DOHH2 (cell line): ENCODE results near the gene FBXW9.

Source experiments
- H3F3A ChIP-seq: fragments of 200-600 bp; sonication (generic), shearing (Covaris generic); 2 replicates; pipeline ENCODE4 v1.6.0; 2016; ENCODE audit warnings: antibody characterized with exemption, mild to moderate bottlenecking; ENCODE audit not compliant: control insufficient read depth, insufficient read depth
- H3K27ac ChIP-seq: fragments of 200-600 bp; sonication (generic); 2 replicates; pipeline ENCODE4 v1.5.1; 2014; ENCODE audit warnings: low read depth, mild to moderate bottlenecking, low read length, moderate library complexity
- H3K27me3 ChIP-seq: fragments of 200-600 bp; sonication (generic); 2 replicates; pipeline ENCODE4 v1.6.1; 2014; ENCODE audit warnings: mild to moderate bottlenecking, low read length, mixed read lengths; ENCODE audit not compliant: control insufficient read depth
- H3K36me3 ChIP-seq: fragments of 200-600 bp; sonication (generic); 2 replicates; pipeline ENCODE4 v1.6.1; 2014; ENCODE audit warnings: mild to moderate bottlenecking, low read length, moderate library complexity, mixed read lengths; ENCODE audit not compliant: control insufficient read depth
- H3K4me1 ChIP-seq: fragments of 200-600 bp; sonication (generic); 2 replicates; pipeline ENCODE4 v1.6.1; 2014; ENCODE audit warnings: mild to moderate bottlenecking, low read length, mixed read lengths; ENCODE audit not compliant: control insufficient read depth
- H3K4me2 ChIP-seq: fragments of 200-600 bp; sonication (generic); 2 replicates; pipeline ENCODE4 v1.6.0; 2014; ENCODE audit warnings: mild to moderate bottlenecking, low read length, moderate library complexity
- H3K4me3 ChIP-seq: fragments of 200-600 bp; sonication (generic); 2 replicates; pipeline ENCODE4 v1.5.1; 2014; ENCODE audit warnings: mild to moderate bottlenecking, low read length, mixed read lengths
- H3K79me2 ChIP-seq: fragments of 200-600 bp; sonication (generic); 2 replicates; pipeline ENCODE4 v1.6.1; 2014; ENCODE audit warnings: mild to moderate bottlenecking, low read length, mixed read lengths; ENCODE audit not compliant: control insufficient read depth
- H3K9me2 ChIP-seq: fragments of 200-600 bp; sonication (generic); replicated peaks from 2 replicates; pipeline ENCODE4 v1.6.1; 2014; ENCODE audit warnings: mild to moderate bottlenecking, low read length, mixed read lengths; ENCODE audit not compliant: control insufficient read depth
- H3K9me3 ChIP-seq: fragments of 200-600 bp; sonication (generic); 2 replicates; pipeline ENCODE4 v1.6.1; 2014; ENCODE audit warnings: antibody characterized with exemption, low read length, mixed read lengths; ENCODE audit not compliant: control insufficient read depth, insufficient read depth
- H4K20me1 ChIP-seq: fragments of 200-600 bp; sonication (generic); 2 replicates; pipeline ENCODE4 v1.6.0; 2014; ENCODE audit warnings: low read depth, mild to moderate bottlenecking, antibody characterized with exemption, low read length, moderate library complexity; ENCODE audit not compliant: control insufficient read depth, insufficient read depth
- EZH2phosphoT487 ChIP-seq: fragments of 200-600 bp; sonication (generic); IDR thresholded peaks from 2 replicates; pipeline ENCODE4 v1.6.1; 2017; ENCODE audit warnings: borderline replicate concordance, mild to moderate bottlenecking, antibody characterized with exemption, low read length, moderate library complexity, mixed read lengths
- TF ChIP-seq, protein P1 (sequence below): fragments of 200-600 bp; sonication (generic); IDR thresholded peaks from one replicate; pipeline ENCODE4 v1.5.1; 2014; ENCODE audit warnings: antibody characterized with exemption, mild to moderate bottlenecking, low read depth, low read length; ENCODE audit not compliant: poor library complexity, severe bottlenecking

Gene FBXW9

DNA sequence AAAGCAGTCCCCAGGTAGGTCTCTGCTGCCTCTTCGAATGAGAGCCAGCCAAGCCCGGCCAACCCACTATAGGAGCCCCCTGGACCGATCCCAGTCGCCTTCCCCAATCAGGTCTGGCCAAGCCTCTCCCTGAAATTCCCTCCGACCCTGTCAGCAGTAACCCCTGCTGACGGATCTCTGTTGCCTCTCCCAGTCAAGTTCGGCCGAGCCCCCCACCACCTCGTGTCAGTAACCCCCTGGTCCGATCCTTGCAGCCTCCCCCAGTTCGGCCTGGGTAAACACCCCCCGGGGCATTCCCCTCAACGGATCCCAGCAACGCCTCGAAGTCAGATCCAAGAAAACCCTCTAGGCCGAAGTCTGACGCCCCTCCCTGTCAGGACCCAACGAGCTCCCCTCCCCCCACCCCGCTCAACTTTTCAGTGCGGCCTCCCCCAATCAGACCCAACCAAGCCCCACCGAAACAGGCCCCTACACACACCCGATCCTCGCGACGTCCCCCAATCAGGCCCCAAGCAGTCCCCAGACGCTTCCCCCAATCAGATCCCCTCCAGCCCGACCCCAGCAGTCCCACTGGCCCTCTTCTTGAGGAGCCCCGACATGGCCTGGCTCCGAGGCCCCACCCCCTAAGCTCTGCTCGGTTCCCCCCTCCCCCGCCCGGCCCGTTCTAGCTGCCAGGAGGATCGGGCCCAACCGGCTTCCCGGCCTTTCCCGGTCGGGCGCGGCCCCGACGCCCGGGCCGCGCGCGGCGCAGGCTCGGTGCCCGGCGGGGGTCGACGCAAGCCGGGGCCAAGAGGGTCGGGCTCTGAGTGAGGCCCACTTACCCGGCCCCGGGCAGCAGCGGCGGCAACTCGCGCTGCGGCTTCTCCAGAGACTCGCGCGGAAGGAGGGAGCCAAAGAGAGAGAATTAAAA lies 25.5 kb upstream of the FBXW9 start:
- Histone ChIP-seq H4K20me1 (peaks cover 14% of the 10 kb centered on the region; the same call in 1 of the 2 replicates), H3K4me2 (peak overlapping the region; percentile 98), H3K9me2 (no peaks in the 10 kb centered on the region), H3K9me3 (no peaks in the 10 kb centered on the region), H3F3A (peaks cover 9% of the 10 kb centered on the region), H3K36me3 (peaks cover 63% of the 10 kb centered on the region), H3K27ac (peak overlapping the region; percentile 78), H3K4me3 (peak overlapping the region; percentile 96), H3K4me1 (peaks cover 32% of the 10 kb centered on the region), H3K79me2 (peaks cover 80% of the 10 kb centered on the region), H3K27me3 (no peaks in the 10 kb centered on the region)
- TF ChIP-seq, protein P1, sequence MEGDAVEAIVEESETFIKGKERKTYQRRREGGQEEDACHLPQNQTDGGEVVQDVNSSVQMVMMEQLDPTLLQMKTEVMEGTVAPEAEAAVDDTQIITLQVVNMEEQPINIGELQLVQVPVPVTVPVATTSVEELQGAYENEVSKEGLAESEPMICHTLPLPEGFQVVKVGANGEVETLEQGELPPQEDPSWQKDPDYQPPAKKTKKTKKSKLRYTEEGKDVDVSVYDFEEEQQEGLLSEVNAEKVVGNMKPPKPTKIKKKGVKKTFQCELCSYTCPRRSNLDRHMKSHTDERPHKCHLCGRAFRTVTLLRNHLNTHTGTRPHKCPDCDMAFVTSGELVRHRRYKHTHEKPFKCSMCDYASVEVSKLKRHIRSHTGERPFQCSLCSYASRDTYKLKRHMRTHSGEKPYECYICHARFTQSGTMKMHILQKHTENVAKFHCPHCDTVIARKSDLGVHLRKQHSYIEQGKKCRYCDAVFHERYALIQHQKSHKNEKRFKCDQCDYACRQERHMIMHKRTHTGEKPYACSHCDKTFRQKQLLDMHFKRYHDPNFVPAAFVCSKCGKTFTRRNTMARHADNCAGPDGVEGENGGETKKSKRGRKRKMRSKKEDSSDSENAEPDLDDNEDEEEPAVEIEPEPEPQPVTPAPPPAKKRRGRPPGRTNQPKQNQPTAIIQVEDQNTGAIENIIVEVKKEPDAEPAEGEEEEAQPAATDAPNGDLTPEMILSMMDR = no peak
- no peak for TF ChIP-seq EZH2phosphoT487

GRCh38 chr19:12720851-12721655 lies 24.6 kb upstream of the FBXW9 start:
- TF ChIP-seq EZH2phosphoT487 = no peak
- TF ChIP-seq, protein P1 = no peak
- H3K9me2 ChIP-seq = no peaks in the 10 kb centered on the region
- peaks cover 85% of the 10 kb centered on the region for H3K79me2 ChIP-seq
- peaks cover 3% of the 10 kb centered on the region; the same call in 1 of the 2 replicates for H3F3A ChIP-seq
- peak overlapping the region; percentile 98 for H3K4me2 ChIP-seq
- no peaks in the 10 kb centered on the region for H3K9me3 ChIP-seq
- H3K4me3 ChIP-seq = peak overlapping the region; percentile 96
- H3K36me3 ChIP-seq = peaks cover 66% of the 10 kb centered on the region
- H4K20me1 ChIP-seq = peaks cover 14% of the 10 kb centered on the region; the same call in 1 of the 2 replicates
- H3K4me1 ChIP-seq = peaks cover 23% of the 10 kb centered on the region
- H3K27me3 ChIP-seq = no peaks in the 10 kb centered on the region
- H3K27ac ChIP-seq = peak overlapping the region; percentile 78

DNA sequence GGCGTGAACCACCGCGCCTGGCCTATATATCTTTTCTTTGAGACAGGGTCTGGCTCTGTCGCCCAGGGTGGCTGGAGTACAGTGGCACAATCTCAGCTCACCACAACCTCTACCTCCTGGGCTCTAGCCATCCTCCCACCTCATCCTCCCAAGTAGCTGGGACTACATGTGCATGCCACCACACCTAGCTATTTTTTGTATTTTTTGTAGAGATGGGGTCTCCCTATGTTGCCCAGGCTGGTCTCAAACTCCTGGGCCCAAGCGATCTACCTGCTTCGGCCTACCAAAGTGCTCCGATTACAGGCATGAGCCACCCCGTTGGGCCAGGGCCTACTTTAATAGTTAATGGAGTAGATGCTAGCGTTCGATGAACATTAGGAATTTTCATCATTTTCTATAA lies 23.9 kb upstream of the FBXW9 start:
- Histone ChIP-seq H3K79me2 (peaks cover 89% of the 10 kb centered on the region), H3K4me1 (peaks cover 16% of the 10 kb centered on the region), H3K27ac (no peak overlapping the region), H3F3A (peaks cover 3% of the 10 kb centered on the region; the same call in 1 of the 2 replicates), H3K27me3 (no peaks in the 10 kb centered on the region), H3K4me3 (peak overlapping the region; percentile 96), H3K4me2 (peak overlapping the region; percentile 98), H3K9me2 (no peaks in the 10 kb centered on the region), H3K36me3 (peaks cover 74% of the 10 kb centered on the region), H3K9me3 (no peaks in the 10 kb centered on the region), H4K20me1 (peaks cover 14% of the 10 kb centered on the region; the same call in 1 of the 2 replicates)
- TF ChIP-seq EZH2phosphoT487 = no peak
- TF ChIP-seq, protein P1 = no peak
